T-helper 1 cell treated with Interleukin-12 subunit alpha and Interleukin-12 subunit beta and Interleukin-4 antibody, amounts not matched to agents 30 ng/mL and 1 ng/mL, for 36 hours (primary cell): Measurements from ENCODE around the gene TSPO. TPM values are rescaled to one million over a fixed set of nuclear protein-coding genes. Genes with fewer than 3 reads are reported as not detected.

ENCODE experiments used
- total RNA-seq: library from RNA; stranded (reverse); gene quantifications from 2 replicates; pipeline ENCODE4 v1.2.3, GENCODE V29; 2022

TSPO gene
- total RNA-seq, 1 donor from 2014 or later = 103 TPM

Other genes starting within 250 kb of the TSPO start
- gene PACSIN2, start 136.4 kb upstream of the TSPO start, total RNA-seq = 28.7 and 30.0 TPM in 2 replicates
- 5.3 and 6.2 TPM in 2 replicates for gene TTLL1, start 62.2 kb upstream of the TSPO start, total RNA-seq
- gene BIK, start 40.8 kb upstream of the TSPO start, total RNA-seq = 0.29 and 0.51 TPM in 2 replicates
- 10.7 and 14.0 TPM in 2 replicates for gene MCAT, start 8.2 kb upstream of the TSPO start, total RNA-seq
- 41.1 and 42.2 TPM in 2 replicates for gene TTLL12, start 35.6 kb downstream of the TSPO start, total RNA-seq
- gene SCUBE1, start 191.8 kb downstream of the TSPO start, total RNA-seq = 0.39 and 0.44 TPM in 2 replicates